HG02943 (cell line): ENCODE data around the gene FATE1.

Experiments
- ATAC-seq: cut with Tn5 transposase; IDR thresholded peaks from one replicate; pipeline ENCODE4 v1.9.1; 2021; ENCODE audit warnings: mild to moderate bottlenecking, low read depth, moderate library complexity; ENCODE audit not compliant: unreplicated experiment

The FATE1 gene

DNA sequence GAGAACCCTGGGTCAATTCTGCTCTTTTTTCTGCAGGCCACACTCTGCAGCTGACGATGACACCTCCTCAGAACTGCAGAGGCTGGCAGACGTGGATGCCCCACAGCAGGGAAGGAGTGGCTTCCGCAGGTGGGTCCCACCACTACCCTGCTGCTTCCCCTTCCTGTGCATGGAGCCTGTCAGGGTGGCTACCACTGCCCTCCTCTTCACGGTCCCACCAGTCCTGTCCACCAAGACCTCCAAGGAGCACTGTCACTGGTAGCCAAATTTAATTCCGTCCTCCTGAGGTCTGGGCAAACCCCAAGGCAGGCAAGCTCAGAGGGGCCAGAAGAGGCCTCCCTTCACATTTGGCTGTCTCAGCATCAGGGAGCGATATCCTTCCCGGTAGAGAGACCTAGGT lies 22.9 kb downstream of the FATE1 start:
- ATAC-seq: no peak

DNA sequence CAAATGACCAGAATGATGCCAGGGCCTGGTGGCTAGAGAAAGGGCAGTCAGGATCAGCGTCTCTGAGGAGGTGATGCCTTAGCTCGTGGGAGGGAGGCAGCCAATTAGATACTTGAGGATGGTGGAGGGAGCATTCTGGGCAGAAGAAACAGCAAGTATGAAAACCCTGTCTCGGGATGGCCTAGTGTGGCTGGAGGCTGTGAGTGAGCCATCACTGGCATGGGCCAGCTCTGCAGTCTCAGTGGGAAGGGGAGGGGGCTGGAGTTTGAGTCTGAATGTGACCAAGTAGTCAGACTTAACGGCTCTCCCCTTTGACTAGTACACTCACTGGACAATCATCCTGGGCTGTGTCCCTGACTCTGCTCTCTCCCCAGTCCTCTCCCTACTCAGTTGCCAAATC lies 25.8 kb downstream of the FATE1 start:
- no peak for ATAC-seq

DNA sequence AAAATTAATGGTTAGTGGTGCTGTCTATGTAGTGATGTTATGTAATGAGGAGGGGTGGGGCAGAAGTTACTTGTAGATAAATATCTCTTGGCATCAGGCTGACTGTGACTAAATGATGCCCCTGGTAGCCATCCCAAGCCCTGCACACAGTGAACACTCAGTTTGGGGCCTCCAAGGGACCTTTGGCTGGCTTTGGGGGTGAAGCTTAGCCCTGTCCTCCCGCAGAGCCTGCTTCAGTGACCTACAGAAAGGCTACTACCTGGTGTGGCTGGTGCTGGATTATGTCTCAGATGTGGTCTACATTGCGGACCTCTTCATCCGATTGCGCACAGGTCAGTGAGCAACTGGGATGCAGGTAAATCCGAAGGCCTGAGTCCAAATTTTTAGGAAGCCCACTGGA lies 26.5 kb downstream of the FATE1 start:
- ATAC-seq: no peak

DNA sequence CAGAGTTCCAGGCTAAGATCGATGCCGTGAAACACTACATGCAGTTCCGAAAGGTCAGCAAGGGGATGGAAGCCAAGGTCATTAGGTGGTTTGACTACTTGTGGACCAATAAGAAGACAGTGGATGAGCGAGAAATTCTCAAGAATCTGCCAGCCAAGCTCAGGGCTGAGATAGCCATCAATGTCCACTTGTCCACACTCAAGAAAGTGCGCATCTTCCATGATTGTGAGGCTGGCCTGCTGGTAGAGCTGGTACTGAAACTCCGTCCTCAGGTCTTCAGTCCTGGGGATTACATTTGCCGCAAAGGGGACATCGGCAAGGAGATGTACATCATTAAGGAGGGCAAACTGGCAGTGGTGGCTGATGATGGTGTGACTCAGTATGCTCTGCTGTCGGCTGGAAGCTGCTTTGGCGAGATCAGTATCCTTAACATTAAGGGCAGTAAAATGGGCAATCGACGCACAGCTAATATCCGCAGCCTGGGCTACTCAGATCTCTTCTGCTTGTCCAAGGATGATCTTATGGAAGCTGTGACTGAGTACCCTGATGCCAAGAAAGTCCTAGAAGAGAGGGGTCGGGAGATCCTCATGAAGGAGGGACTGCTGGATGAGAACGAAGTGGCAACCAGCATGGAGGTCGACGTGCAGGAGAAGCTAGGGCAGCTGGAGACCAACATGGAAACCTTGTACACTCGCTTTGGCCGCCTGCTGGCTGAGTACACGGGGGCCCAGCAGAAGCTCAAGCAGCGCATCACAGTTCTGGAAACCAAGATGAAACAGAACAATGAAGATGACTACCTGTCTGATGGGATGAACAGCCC lies 28.0 kb downstream of the FATE1 start:
- no peak for ATAC-seq

DNA sequence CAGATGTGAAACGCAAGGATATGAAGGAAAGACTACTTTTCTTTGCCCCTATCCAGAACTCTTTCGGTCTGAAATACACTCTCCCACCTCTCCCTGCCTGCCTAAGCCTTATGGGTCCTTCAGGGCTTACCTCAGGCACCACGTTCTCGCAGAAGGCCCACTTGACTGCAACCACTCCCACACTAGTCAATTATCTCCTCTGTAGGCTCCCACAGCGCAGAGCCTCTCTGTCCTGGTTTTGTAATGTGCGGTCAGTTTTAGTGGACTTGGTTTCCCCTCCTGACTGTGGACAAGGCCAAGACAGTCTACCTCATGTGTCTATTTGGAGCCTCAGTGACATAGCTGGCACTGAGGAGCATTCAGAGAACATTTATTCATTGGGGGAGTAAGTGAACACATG lies 29.8 kb downstream of the FATE1 start:
- no peak for ATAC-seq

DNA sequence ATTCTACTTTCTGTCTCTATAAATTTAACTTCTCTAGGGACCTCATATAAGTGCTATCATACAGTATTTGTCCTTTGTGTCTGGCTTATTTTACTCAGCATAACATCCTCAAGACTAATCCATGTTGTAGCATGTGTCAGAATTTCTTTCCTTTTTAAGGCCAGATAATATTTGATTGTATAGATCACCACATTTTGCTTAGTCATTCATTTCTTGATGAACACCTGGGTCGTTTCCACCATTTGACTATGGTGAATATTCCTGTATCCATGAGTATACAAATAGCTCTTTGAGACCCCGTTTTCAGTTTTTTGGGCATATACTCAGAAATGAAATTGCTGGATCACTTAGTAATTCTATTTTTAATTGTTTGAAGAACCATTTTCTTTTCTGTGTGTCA lies 30.7 kb downstream of the FATE1 start:
- ATAC-seq: no peak

DNA sequence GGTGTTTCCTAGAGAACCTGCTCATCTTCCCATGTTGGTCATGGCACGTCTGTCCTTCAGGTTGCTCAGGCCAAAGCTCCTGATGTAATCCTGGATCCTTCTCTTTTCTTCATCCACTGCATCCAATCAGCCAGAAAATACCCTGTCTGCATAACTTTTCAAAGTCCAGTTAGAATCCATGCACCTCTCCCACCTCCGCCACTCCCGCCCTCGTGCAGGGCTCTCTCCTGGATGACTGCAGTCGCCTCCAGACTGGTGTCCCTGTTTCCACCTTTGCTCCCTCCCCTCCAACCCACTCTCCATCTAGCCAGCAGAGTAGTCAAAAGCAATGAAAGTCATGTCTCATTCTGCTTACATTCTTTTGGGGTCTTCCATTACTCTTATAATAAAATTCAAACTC lies 34.7 kb downstream of the FATE1 start:
- no peak for ATAC-seq

DNA sequence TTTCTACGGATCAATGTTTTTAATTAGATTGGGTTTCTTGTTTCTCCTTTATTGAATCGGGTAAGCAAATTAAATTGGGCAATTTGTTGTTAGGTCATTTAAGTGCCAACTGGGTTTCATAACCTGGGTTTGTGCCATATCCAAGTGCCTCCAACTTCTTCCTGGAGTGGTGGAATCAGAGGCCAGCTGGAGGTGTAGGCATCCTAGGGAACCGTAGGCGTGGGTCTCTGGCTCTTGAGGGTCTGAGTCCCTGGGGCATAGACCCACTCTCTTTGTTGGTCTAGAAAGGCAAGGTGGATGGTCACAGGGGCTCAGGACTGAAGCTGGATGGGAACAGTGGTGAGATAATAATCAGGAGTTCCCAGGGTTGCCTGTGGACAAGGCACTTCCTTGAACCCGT lies 37.0 kb downstream of the FATE1 start:
- ATAC-seq: no peak

DNA sequence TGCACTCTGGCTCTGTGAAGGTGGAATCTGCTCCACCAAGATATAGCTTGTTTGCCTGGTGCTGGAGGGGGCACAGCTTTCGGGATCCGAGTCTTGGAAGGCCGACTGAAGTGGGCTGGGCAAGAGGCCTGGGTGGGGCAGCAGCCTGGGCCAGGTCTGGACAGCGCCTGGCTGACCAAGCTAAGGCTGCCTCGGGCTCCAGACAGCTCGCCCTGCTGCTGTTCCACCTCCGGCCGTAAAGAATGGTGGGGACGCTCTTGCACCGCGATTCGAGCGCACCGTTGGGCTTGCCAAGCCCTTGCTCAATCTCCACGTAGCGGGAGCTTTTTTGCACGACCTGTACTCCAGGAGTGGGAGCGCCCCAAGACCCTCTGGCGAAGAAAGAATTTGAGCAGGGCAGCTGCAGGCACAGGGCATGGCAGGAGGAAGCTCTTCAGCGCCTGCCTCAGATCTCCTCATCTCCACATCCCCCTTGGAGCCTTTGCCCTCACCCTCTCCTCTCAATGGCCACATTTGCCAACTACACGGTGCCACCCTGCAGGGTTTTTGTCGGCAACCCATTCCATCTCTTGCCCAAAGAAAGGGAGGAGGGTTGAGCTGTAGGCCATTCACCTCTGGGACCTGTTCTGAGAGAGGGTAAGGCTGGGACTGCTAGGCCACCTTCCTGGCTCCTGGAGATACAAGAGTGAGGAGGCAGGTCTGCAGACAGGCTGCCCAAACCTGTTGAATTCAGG lies 37.6 kb downstream of the FATE1 start:
- peak; percentile 63 for ATAC-seq

DNA sequence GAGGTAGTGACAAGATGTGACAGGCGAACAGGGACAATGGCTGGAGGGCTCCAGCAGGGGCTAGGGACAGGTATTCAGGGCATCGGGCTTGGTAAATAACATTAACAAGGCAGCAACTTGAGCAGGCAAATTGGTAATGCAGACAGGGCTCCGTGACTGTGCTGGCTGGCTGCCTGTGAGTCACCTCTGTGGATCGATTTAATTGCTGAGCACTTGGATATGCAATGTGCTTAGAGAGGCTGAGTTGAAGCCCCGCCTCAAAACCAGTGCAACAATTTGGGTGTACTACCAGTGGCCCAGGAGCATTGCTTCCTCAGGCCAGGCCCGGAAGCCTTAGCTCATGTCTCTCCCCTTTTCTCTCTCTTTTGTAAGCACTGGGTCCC lies 38.2 kb downstream of the FATE1 start:
- ATAC-seq: no peak

DNA sequence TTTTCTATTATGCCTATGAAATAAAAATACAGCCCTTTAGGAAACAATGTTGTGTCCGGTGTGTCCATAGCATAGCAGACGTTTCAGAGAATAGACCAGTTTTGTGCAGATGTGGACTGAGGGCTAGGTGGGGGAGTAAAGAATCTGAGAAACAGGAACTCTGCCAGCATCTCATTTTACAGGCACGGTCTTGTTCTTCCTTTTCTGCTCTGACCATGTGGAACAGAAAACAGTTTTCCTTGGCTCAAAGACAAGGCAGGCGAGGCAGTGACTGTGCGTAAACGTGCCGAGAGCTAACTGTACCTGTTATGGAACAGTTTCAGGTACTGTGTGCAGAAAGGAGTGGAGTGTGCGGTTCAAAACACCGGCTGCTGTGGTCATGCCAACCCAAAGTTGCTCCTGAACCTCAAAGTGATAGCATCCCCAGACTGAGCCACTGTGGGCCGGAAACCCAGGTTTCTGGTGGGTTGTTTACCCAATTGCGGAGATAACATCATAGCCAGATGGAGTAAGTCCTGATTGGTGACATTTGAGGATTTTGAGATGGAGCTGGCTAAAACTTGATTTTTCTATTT lies 38.9 kb downstream of the FATE1 start:
- ATAC-seq: no peak

DNA sequence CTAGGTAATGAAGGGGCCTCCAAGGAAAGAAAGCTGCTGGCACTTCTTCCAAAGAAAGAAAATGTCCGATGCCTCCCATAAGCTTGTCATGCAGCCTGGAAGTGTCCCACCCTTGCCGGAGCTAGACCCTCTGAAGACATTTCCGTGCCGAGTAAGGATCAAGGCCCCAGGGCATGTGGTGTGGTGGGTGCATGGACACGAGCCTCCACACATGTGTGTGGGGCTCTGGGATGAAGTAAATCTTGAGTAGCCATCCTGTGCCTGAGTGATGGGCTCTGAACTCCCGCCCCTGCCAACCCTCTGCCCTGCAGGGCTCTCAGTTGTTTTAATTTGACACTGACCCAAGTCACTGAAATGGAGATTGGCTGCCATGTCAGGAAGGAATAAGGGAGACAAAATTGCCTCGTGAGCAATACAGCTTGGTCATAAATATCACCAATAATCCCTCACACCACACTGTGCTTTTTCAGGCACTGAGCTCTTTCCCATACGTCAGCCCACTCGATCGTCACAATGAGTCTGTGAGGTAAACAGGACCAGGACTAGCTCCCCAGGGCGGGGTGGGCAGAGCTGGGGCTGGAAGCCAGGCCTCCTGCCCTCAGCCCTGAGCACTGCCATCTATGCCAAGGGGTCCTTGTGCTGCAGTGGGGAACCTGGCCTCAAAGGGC lies 43.3 kb downstream of the FATE1 start:
- ATAC-seq: no peak

DNA sequence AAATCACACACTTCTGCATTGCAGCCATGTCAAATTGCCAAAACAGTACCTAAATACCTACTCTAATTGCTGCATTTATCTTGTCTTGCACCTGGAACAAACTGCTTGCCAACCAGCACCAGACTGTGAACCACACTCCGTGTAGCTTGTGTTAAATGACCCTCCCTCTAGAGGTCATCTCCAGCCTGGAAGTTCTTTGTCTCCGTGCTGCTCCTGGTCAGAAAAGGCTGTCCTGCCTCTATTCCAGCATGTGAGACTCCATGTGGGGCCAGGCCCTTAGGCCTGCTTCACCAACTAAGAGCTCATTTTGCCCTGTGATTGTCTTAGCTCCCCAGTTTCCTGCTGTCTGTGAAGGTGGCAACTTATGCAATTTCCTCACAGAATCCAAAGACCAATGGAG lies 47.0 kb downstream of the FATE1 start:
- ATAC-seq: no peak

DNA sequence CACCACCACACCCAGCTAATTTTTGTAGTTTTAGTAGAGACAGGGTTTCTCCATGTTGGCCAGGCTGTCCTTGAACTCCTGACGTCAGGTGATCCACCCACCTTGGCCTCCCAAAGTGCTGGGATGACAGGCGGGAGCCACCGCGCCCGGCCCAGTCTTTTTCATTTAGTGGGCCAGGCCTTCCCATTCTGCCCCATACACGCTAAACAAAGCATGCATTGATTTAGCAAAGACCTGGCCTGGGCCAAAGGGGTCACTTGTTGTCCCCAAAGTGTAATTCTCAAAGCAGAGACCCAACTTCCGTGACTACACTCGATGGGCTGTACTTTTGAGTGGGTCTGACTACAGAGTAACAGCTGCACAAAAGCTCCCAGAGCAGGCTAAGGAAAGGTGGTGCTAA lies 47.9 kb downstream of the FATE1 start:
- ATAC-seq: no peak

DNA sequence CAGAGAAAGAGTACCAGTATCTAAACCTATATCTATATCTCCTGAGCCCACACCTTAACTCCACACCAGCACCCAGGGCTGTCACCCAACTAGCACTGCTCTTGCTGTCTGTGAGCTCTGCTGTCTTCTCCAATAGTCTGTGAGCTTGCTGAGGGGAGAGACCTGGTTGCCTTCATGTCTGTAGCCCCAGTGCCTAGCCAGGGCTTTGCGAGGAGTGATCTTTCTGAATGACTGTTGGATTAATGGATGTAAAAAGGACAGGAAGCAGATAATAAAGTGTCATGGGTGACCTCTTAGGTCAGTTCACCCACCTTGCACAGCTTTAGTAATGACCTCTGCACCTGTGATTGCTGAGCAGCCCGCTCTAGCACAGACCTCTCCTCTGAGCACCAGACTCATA lies 49.2 kb downstream of the FATE1 start:
- ATAC-seq: no peak

DNA sequence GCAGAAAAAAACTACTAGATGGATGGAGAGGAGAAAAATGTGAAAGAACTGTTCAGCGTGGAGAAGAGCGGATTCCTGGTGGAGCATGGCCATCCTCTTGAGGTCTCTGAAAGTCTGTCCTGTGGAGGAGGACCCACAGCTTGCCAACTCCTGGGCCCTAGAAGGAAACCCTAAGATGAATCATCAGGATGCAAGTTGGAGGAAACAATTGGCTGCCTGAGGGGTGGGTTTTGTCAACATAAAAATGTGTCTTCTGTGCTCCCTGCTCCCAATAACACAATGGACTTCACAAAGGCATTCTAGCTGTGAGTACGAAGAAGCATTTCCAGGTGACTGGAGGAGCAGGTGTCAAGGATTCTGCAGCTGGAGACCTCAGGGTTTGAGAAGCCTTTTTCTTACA lies 55.9 kb downstream of the FATE1 start:
- ATAC-seq: no peak
